ENCODE data around the gene CD300C. TPM values are rescaled to one million over a fixed set of nuclear protein-coding genes. Genes with fewer than 3 reads are reported as not detected.

CD300C gene
- total and polyA plus RNA-seq, 2 donors (not counting 1 experiment from before 2014, with no cell fraction given) = not detected

DNA sequence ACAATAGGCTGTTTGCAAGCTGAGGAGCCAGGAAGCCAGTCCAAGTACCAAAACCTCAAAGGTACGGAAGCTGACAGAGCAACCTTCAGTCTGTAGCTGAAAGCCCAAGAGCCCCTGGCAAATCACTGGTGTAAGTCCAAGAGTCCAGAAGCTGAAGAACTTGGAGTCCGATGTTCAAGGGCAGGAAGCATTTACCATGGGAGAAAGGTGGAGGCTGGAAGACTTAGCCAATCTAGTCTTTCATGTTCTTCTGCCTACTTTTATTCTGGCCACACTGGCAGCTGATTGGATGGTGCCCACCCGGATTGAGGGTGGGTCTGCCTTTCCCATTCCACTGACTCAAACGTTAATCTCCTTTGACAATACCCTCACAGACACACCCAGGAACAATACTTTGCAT is 30.0 kb downstream of the CD300C start:
- Histone ChIP-seq H4K20me1 (ENCODE audit: control insufficient read depth, extremely low read depth, insufficient read depth, low read length) (no peaks in the 10 kb centered on the region), H3K4me2 (ENCODE audit: extremely low read depth, insufficient read depth, low read length) (no peak overlapping the region), H3K79me2 (ENCODE audit: control insufficient read depth, insufficient read depth, low read length) (no peaks in the 10 kb centered on the region), H3K4me3 (replicated peaks in 1 of 4; ENCODE audit: control extremely low read depth in 1 of 4, insufficient read depth in 1 of 4, low read depth in 3 of 4, low read length in 4 of 4) (no peak overlapping the region), H3K9ac (ENCODE audit: insufficient read depth, low read length) (no peak overlapping the region), H3K9me3 (ENCODE audit: control insufficient read depth, insufficient read depth, low read depth, low read length) (peaks cover 11% of the 10 kb centered on the region), H3K27me3 (ENCODE audit: control insufficient read depth, insufficient read depth, low read length) (no peaks in the 10 kb centered on the region), H3K27ac (ENCODE audit: insufficient read depth, low read length) (no peak overlapping the region), H3K4me1 (ENCODE audit: control insufficient read depth, extremely low read depth, insufficient read depth, low read length) (no peaks in the 10 kb centered on the region), H3K36me3 (ENCODE audit: control insufficient read depth, insufficient read depth, low read length) (no peaks in the 10 kb centered on the region), H2AFZ (ENCODE audit: low read length) (no peak overlapping the region)
- no peak for TF ChIP-seq EZH2 (IDR thresholded peaks at IDR 0.05; ENCODE audit: low read length, missing control alignments)
- TF ChIP-seq, protein P1, sequence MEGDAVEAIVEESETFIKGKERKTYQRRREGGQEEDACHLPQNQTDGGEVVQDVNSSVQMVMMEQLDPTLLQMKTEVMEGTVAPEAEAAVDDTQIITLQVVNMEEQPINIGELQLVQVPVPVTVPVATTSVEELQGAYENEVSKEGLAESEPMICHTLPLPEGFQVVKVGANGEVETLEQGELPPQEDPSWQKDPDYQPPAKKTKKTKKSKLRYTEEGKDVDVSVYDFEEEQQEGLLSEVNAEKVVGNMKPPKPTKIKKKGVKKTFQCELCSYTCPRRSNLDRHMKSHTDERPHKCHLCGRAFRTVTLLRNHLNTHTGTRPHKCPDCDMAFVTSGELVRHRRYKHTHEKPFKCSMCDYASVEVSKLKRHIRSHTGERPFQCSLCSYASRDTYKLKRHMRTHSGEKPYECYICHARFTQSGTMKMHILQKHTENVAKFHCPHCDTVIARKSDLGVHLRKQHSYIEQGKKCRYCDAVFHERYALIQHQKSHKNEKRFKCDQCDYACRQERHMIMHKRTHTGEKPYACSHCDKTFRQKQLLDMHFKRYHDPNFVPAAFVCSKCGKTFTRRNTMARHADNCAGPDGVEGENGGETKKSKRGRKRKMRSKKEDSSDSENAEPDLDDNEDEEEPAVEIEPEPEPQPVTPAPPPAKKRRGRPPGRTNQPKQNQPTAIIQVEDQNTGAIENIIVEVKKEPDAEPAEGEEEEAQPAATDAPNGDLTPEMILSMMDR (conservative IDR thresholded peaks at IDR 0.05 in 1 of 2, IDR thresholded peaks at IDR 0.05 in 1 of 2; ENCODE audit: low read depth in 1 of 2, low read length in 2 of 2) = no peak
- no peak for DNase-seq (ENCODE audit: low read depth in 2 of 2)

DNA sequence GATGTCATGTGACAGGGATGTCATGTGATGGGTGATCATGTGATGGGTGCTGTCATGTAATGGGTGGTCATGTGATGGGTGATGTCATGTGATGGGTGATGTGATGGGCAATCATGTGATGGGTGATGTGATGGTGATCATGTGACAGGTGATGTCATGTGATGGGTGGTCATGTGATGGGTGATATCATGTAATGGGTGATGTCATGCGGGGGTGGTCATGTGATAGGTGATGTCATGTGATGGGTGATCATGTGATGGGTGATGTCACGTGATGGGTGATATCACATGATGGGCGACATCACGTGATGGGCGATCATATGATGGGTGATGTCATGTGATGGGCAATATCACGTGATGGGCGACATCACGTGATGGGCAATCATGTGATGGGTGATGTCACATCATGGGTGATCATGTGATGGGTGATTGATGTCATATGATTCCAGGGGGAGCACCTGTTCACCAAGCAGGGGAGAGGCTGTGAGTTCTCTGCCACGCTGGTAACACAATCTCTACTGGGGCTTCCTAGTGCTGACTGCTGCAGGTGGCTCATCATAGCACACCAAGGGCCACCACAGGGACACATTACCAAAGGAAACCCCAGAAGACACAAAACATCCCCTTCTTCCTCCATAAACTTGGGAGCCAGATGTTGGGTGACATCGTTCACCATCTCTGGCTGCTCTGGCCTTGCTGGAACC is 31.1 kb downstream of the CD300C start:
- Histone ChIP-seq H3K4me2 (ENCODE audit: extremely low read depth, insufficient read depth, low read length) (no peak overlapping the region), H3K9ac (ENCODE audit: insufficient read depth, low read length) (no peak overlapping the region), H3K27me3 (ENCODE audit: control insufficient read depth, insufficient read depth, low read length) (no peaks in the 10 kb centered on the region), H3K9me3 (ENCODE audit: control insufficient read depth, insufficient read depth, low read depth, low read length) (peaks cover 11% of the 10 kb centered on the region), H3K36me3 (ENCODE audit: control insufficient read depth, insufficient read depth, low read length) (no peaks in the 10 kb centered on the region), H3K79me2 (ENCODE audit: control insufficient read depth, insufficient read depth, low read length) (no peaks in the 10 kb centered on the region), H3K27ac (ENCODE audit: insufficient read depth, low read length) (no peak overlapping the region), H4K20me1 (ENCODE audit: control insufficient read depth, extremely low read depth, insufficient read depth, low read length) (no peaks in the 10 kb centered on the region), H3K4me1 (ENCODE audit: control insufficient read depth, extremely low read depth, insufficient read depth, low read length) (no peaks in the 10 kb centered on the region), H2AFZ (ENCODE audit: low read length) (no peak overlapping the region), H3K4me3 (replicated peaks in 1 of 4; ENCODE audit: control extremely low read depth in 1 of 4, insufficient read depth in 1 of 4, low read depth in 3 of 4, low read length in 4 of 4) (no peak overlapping the region)
- TF ChIP-seq EZH2 (IDR thresholded peaks at IDR 0.05; ENCODE audit: low read length, missing control alignments) = no peak
- TF ChIP-seq, protein P1 (conservative IDR thresholded peaks at IDR 0.05 in 1 of 2, IDR thresholded peaks at IDR 0.05 in 1 of 2; ENCODE audit: low read depth in 1 of 2, low read length in 2 of 2) = no peak
- DNase-seq (ENCODE audit: low read depth in 2 of 2) = no peak

DNA sequence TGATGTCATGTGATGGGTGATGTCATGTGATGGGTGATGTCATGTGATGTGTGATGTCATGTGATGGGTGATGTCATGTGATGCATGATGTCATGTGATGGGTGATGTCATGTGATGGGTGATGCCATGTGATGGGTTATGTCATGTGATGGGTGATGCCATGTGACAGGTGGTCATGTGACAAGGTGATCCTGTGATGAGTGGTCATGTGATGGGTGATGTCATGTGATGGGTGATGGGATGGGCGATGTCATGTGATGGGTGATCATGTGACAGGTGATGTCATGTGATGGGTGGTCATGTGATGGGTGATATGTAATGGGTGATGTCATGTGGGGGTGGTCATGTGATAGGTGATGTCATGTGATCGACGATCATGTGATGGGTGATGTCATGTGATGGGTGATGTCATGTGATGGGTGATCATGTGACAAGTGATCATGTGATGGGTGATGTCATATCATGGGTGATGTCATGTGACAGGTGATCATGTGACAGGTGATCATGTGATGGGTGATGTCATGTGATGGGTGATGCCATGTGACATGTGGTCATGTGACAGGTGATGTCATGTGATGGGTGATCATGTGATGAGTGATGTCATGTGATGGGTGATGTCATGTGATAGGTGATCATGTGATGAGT is 31.8 kb downstream of the CD300C start:
- Histone ChIP-seq H2AFZ (ENCODE audit: low read length) (no peak overlapping the region), H3K27me3 (ENCODE audit: control insufficient read depth, insufficient read depth, low read length) (no peaks in the 10 kb centered on the region), H4K20me1 (ENCODE audit: control insufficient read depth, extremely low read depth, insufficient read depth, low read length) (no peaks in the 10 kb centered on the region), H3K4me2 (ENCODE audit: extremely low read depth, insufficient read depth, low read length) (no peak overlapping the region), H3K4me1 (ENCODE audit: control insufficient read depth, extremely low read depth, insufficient read depth, low read length) (no peaks in the 10 kb centered on the region), H3K79me2 (ENCODE audit: control insufficient read depth, insufficient read depth, low read length) (no peaks in the 10 kb centered on the region), H3K36me3 (ENCODE audit: control insufficient read depth, insufficient read depth, low read length) (no peaks in the 10 kb centered on the region), H3K9ac (ENCODE audit: insufficient read depth, low read length) (no peak overlapping the region), H3K4me3 (replicated peaks in 1 of 4; ENCODE audit: control extremely low read depth in 1 of 4, insufficient read depth in 1 of 4, low read depth in 3 of 4, low read length in 4 of 4) (no peak overlapping the region), H3K27ac (ENCODE audit: insufficient read depth, low read length) (no peak overlapping the region), H3K9me3 (ENCODE audit: control insufficient read depth, insufficient read depth, low read depth, low read length) (peaks cover 11% of the 10 kb centered on the region)
- TF ChIP-seq EZH2 (IDR thresholded peaks at IDR 0.05; ENCODE audit: low read length, missing control alignments) = no peak
- TF ChIP-seq, protein P1 (conservative IDR thresholded peaks at IDR 0.05 in 1 of 2, IDR thresholded peaks at IDR 0.05 in 1 of 2; ENCODE audit: low read depth in 1 of 2, low read length in 2 of 2) = no peak
- DNase-seq (ENCODE audit: low read depth in 2 of 2) = peak; percentile 50 to 74
